Measurements from ENCODE around the gene BCR. TPM values are rescaled to one million over a fixed set of nuclear protein-coding genes. Genes with fewer than 3 reads are reported as not detected.

BCR gene
- total and polyA plus RNA-seq, 2 of the 13 experiments (the other 11 are each of a cell fraction or from before 2014, with no cell fraction given) = 19.9 to 33.6 TPM

- TF ChIP-seq ZNF318 (CRISPR knock-in tag; IDR thresholded peaks at IDR 0.05) = no peak
- TF ChIP-seq NR1H2 (CRISPR knock-in tag; IDR thresholded peaks at IDR 0.05; ENCODE audit: borderline replicate concordance, low read depth) = no peak
- TF ChIP-seq HMGXB4 (CRISPR knock-in tag; IDR thresholded peaks at IDR 0.05; ENCODE audit: borderline replicate concordance in 1 of 2, low read depth in 1 of 2) = 0 out of 4 replicates have a peak, but pooled peaks of 1 of the 2 experiments have one; percentile 10
- no peak for TF ChIP-seq TOPORS (CRISPR knock-in tag; IDR thresholded peaks at IDR 0.05)
- TF ChIP-seq ZZZ3 (CRISPR knock-in tag; IDR thresholded peaks at IDR 0.05; ENCODE audit: borderline replicate concordance) = 0 out of 2 replicates have a peak, but pooled peaks have one; percentile 27
These were observed 101.8 kb downstream of the BCR start (continued) for GRCh38 chr22:23282089-23282501.
